ENCODE results near the gene TUBGCP3.
A peak's percentile ranks its signal among the peaks of the same experiment; 100 is the strongest.

Gene TUBGCP3

GRCh38 chr13:112606109-112607001, 18.4 kb upstream of the TUBGCP3 start:
- TF ChIP-seq EZH2phosphoT487 (IDR thresholded peaks at IDR 0.05; ENCODE audit: borderline replicate concordance, low read length) (no peak), CTCF (IDR thresholded peaks at IDR 0.05; ENCODE audit: low read depth, low read length, poor library complexity, severe bottlenecking) (peak; percentile 90)

GRCh38 chr13:112605531-112605990, 17.6 kb upstream of the TUBGCP3 start:
- TF ChIP-seq EZH2phosphoT487 (IDR thresholded peaks at IDR 0.05; ENCODE audit: borderline replicate concordance, low read length) (no peak), CTCF (IDR thresholded peaks at IDR 0.05; ENCODE audit: low read depth, low read length, poor library complexity, severe bottlenecking) (no peak)
- Histone ChIP-seq H3F3A (ENCODE audit: control insufficient read depth, insufficient read depth) (no peaks in the 10 kb centered on the region), H3K79me2 (ENCODE audit: control insufficient read depth, low read length) (no peaks in the 10 kb centered on the region), H3K9me3 (ENCODE audit: control insufficient read depth, insufficient read depth, low read length) (no peaks in the 10 kb centered on the region), H3K27me3 (ENCODE audit: control insufficient read depth, low read length) (peaks cover 24% of the 10 kb centered on the region), H3K4me3 (ENCODE audit: low read length) (peak overlapping the region; percentile 65; the same call in 1 of the 2 replicates), H3K4me2 (ENCODE audit: low read length) (peak overlapping the region; percentile 71; the same call in 1 of the 2 replicates), H3K27ac (ENCODE audit: low read depth, low read length) (no peak overlapping the region), H4K20me1 (ENCODE audit: control insufficient read depth, insufficient read depth, low read depth, low read length) (no peaks in the 10 kb centered on the region), H3K9me2 (replicated peaks; ENCODE audit: control insufficient read depth, low read length) (no peaks in the 10 kb centered on the region), H3K36me3 (ENCODE audit: control insufficient read depth, low read length) (no peaks in the 10 kb centered on the region), H3K4me1 (ENCODE audit: control insufficient read depth, low read length) (peaks cover 5% of the 10 kb centered on the region)

More at GRCh38 chr13:112606109-112607001, 18.4 kb upstream of the TUBGCP3 start:
- Histone ChIP-seq H4K20me1 (ENCODE audit: control insufficient read depth, insufficient read depth, low read depth, low read length) (no peaks in the 10 kb centered on the region), H3K27me3 (ENCODE audit: control insufficient read depth, low read length) (peaks cover 24% of the 10 kb centered on the region), H3K4me2 (ENCODE audit: low read length) (peak overlapping the region; percentile 71), H3K4me1 (ENCODE audit: control insufficient read depth, low read length) (peaks cover 5% of the 10 kb centered on the region), H3K79me2 (ENCODE audit: control insufficient read depth, low read length) (no peaks in the 10 kb centered on the region), H3K9me2 (replicated peaks; ENCODE audit: control insufficient read depth, low read length) (no peaks in the 10 kb centered on the region), H3K9me3 (ENCODE audit: control insufficient read depth, insufficient read depth, low read length) (no peaks in the 10 kb centered on the region), H3K36me3 (ENCODE audit: control insufficient read depth, low read length) (no peaks in the 10 kb centered on the region), H3K27ac (ENCODE audit: low read depth, low read length) (no peak overlapping the region), H3K4me3 (ENCODE audit: low read length) (peak overlapping the region; percentile 65), H3F3A (ENCODE audit: control insufficient read depth, insufficient read depth) (no peaks in the 10 kb centered on the region)

- Histone ChIP-seq H3K27ac (ENCODE audit: low read depth, low read length) (no peak overlapping the region), H3K4me2 (ENCODE audit: low read length) (no peak overlapping the region), H3K9me3 (ENCODE audit: control insufficient read depth, insufficient read depth, low read length) (no peaks in the 10 kb centered on the region), H3K9me2 (replicated peaks; ENCODE audit: control insufficient read depth, low read length) (no peaks in the 10 kb centered on the region), H3K79me2 (ENCODE audit: control insufficient read depth, low read length) (no peaks in the 10 kb centered on the region), H3K36me3 (ENCODE audit: control insufficient read depth, low read length) (no peaks in the 10 kb centered on the region), H4K20me1 (ENCODE audit: control insufficient read depth, insufficient read depth, low read depth, low read length) (no peaks in the 10 kb centered on the region), H3F3A (ENCODE audit: control insufficient read depth, insufficient read depth) (no peaks in the 10 kb centered on the region), H3K4me1 (ENCODE audit: control insufficient read depth, low read length) (peaks cover 5% of the 10 kb centered on the region), H3K27me3 (ENCODE audit: control insufficient read depth, low read length) (peaks cover 24% of the 10 kb centered on the region), H3K4me3 (ENCODE audit: low read length) (no peak overlapping the region)
- TF ChIP-seq CTCF (IDR thresholded peaks at IDR 0.05; ENCODE audit: low read depth, low read length, poor library complexity, severe bottlenecking) (no peak), EZH2phosphoT487 (IDR thresholded peaks at IDR 0.05; ENCODE audit: borderline replicate concordance, low read length) (no peak)
These were observed 15.8 kb upstream of the TUBGCP3 start for GRCh38 chr13:112603641-112604225.

Measured in DOHH2 (cell line).